Mammary epithelial cell (primary cell): ENCODE measurements around the gene OMG.
A peak's percentile ranks its signal among the peaks of the same experiment; 100 is the strongest.

Experiments used
- EZH2 ChIP-seq: IDR thresholded peaks from 2 replicates; pipeline ENCODE4 v1.6.1; 2012; ENCODE audit warnings: low read length, inconsistent platforms, borderline replicate concordance
- TF ChIP-seq, protein P1 (sequence below), 2 donors: IDR thresholded peaks in 1 of 2; conservative IDR thresholded peaks in 1 of 2; 2 replicates each; pipeline ENCODE4 v1.5.1; 2011 to 2012; ENCODE audit warnings: inconsistent platforms in 2 of 2, low read length in 2 of 2, mild to moderate bottlenecking in 2 of 2, control low read depth in 1 of 2, low read depth in 1 of 2; ENCODE audit not compliant: insufficient read depth in 1 of 2; ENCODE audit errors: extremely low read depth in 1 of 2

DNA sequence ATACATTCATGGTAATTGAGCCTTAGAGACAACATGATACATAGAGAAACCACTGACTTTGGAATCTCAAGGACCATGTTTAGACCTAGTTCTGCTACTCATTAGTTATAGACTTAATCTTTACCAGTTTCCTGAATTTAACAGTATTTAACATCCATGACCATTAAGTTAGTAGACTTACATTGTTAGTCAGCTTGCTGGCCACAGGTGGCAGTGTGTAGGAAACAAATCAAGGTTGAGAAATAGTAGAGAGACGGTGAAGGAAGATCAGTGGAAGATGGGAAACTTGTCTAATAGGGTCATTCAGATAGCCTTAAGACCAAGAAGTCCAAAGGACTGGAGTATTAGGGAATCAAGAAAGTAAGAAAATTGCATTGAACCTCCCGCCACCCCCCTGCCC, 31.0 kb downstream of the OMG start:
- TF ChIP-seq, protein P1, sequence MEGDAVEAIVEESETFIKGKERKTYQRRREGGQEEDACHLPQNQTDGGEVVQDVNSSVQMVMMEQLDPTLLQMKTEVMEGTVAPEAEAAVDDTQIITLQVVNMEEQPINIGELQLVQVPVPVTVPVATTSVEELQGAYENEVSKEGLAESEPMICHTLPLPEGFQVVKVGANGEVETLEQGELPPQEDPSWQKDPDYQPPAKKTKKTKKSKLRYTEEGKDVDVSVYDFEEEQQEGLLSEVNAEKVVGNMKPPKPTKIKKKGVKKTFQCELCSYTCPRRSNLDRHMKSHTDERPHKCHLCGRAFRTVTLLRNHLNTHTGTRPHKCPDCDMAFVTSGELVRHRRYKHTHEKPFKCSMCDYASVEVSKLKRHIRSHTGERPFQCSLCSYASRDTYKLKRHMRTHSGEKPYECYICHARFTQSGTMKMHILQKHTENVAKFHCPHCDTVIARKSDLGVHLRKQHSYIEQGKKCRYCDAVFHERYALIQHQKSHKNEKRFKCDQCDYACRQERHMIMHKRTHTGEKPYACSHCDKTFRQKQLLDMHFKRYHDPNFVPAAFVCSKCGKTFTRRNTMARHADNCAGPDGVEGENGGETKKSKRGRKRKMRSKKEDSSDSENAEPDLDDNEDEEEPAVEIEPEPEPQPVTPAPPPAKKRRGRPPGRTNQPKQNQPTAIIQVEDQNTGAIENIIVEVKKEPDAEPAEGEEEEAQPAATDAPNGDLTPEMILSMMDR (conservative IDR thresholded peaks at IDR 0.05 in 1 of 2, IDR thresholded peaks at IDR 0.05 in 1 of 2; ENCODE audit: extremely low read depth in 1 of 2, insufficient read depth in 1 of 2, low read depth in 1 of 2, low read length in 2 of 2): peak; percentile 32 to 39
- no peak for TF ChIP-seq EZH2
